ENCODE results near the gene ZDHHC7. TPM values are rescaled to one million over a fixed set of nuclear protein-coding genes. Genes with fewer than 3 reads are reported as not detected.

The ZDHHC7 gene
- total RNA-seq, 1 experiment from 2014 or later = 39.9 TPM

GRCh38 chr16:85037050-85037410 is 25.7 kb upstream of the ZDHHC7 start (continued):
- no peak for TF ChIP-seq MAX (IDR thresholded peaks at IDR 0.05)

GRCh38 chr16:85036236-85037049 is 25.1 kb upstream of the ZDHHC7 start:
- ATAC-seq (peak; percentile 39), DNase-seq (ENCODE audit: low read depth, low spot score) (no peak)
- H3K9me3 ChIP-seq (ENCODE audit: control insufficient read depth in 1 of 2, insufficient read depth in 1 of 2, low read depth in 1 of 2, low read length in 2 of 2) = no peaks in the 10 kb centered on the region
- peak overlapping the region; percentile 28 for H2AFZ ChIP-seq (ENCODE audit: low read depth, low read length, poor library complexity, severe bottlenecking)
- no peaks in the 10 kb centered on the region for H4K20me1 ChIP-seq (ENCODE audit: insufficient read depth)
- peak overlapping the region; percentile 36 for H3K9ac ChIP-seq (ENCODE audit: low read length)
- H3K9me2 ChIP-seq (ENCODE audit: insufficient read depth) = no peaks in the 10 kb centered on the region
- H3K4me1 ChIP-seq (ENCODE audit: control insufficient read depth in 1 of 2, insufficient read depth in 2 of 2, low read length in 2 of 2) = peaks cover 14 to 20% of the 10 kb centered on the region in 2 experiments
- ChIA-PET CTCF (interaction anchor here (0.7 to 1.4 kb wide), 6 partner anchors 8 to 79 kb away, joined by 3 to 5 read pairs (median 4); partner anchors contain the start of gene KIAA0513), POLR2A (interaction anchor here (0.6 to 1.5 kb wide), 3 partner anchors 8 to 10 kb away, joined by 3 to 10 read pairs (median 4); partner anchors contain the start of gene KIAA0513), RAD21 (ENCODE audit: low non-redundant PET in 1 of 2, low total read pairs in 2 of 2, uncharacterized antibody in 2 of 2, unreplicated experiment in 2 of 2) (no interaction called here)
- intact Hi-C loops (cut with micrococcal nuclease) = no loop called here
- H3K4me2 ChIP-seq (ENCODE audit: low read length) = peak overlapping the region; percentile 70
- no peaks in the 10 kb centered on the region; the same call in 1 of the 2 replicates for H3K27me3 ChIP-seq (ENCODE audit: insufficient read depth, low read length)
- no TSS peak for BruUV-seq (replicated peaks)
- H3K36me3 ChIP-seq (ENCODE audit: control insufficient read depth in 1 of 2, insufficient read depth in 2 of 2, low read length in 2 of 2) = no peaks in the 10 kb centered on the region
- H3K79me2 ChIP-seq (ENCODE audit: insufficient read depth, low read length) = no peaks in the 10 kb centered on the region
- H3K4me3 ChIP-seq (replicated peaks in 1 of 2; ENCODE audit: low read depth in 1 of 2, low read length in 2 of 2) = peak overlapping the region in 1 of 2 experiments; percentile 32; a peak in 2 of 4 replicates
- peak overlapping the region; percentile 49 for H3K27ac ChIP-seq (ENCODE audit: low read depth, low read length)
- TF ChIP-seq MAX (IDR thresholded peaks at IDR 0.05) = no peak
- no peak for TF ChIP-seq EGR1 (IDR thresholded peaks at IDR 0.05; ENCODE audit: low read depth)
- TF ChIP-seq YY1 (IDR thresholded peaks at IDR 0.05; ENCODE audit: extremely low read depth, insufficient replicate concordance, low read depth, low read length) = no peak
- TF ChIP-seq SIN3A (IDR thresholded peaks at IDR 0.05; ENCODE audit: low read depth) = no peak
- TF ChIP-seq ZNF274 (IDR thresholded peaks at IDR 0.05; ENCODE audit: low read depth, low read length) = no peak
- TF ChIP-seq SP1 (IDR thresholded peaks at IDR 0.05; ENCODE audit: low read depth) = no peak
- no peak for TF ChIP-seq POLR2AphosphoS5 (IDR thresholded peaks at IDR 0.05; ENCODE audit: low read depth, low read length)
- no peak for TF ChIP-seq CEBPB (IDR thresholded peaks at IDR 0.05; ENCODE audit: low read depth)
- no peak for TF ChIP-seq JUND (IDR thresholded peaks at IDR 0.05)
- TF ChIP-seq TCF7L2 (IDR thresholded peaks at IDR 0.05; ENCODE audit: borderline replicate concordance, extremely low read depth, insufficient read depth, insufficient read length) = no peak
- TF ChIP-seq RAD21 (IDR thresholded peaks at IDR 0.05; ENCODE audit: low read depth) = no peak
- no peak for TF ChIP-seq ELF1 (IDR thresholded peaks at IDR 0.05; ENCODE audit: borderline replicate concordance, low read depth)
- no peak for TF ChIP-seq EZH2phosphoT487 (IDR thresholded peaks at IDR 0.05; ENCODE audit: borderline replicate concordance)
- TF ChIP-seq POLR2A (IDR thresholded peaks at IDR 0.05; ENCODE audit: borderline replicate concordance, extremely low read depth, insufficient read depth, insufficient read length) = no peak
- TF ChIP-seq ATF3 (IDR thresholded peaks at IDR 0.05) = no peak
- no peak for TF ChIP-seq CBX3 (IDR thresholded peaks at IDR 0.05; ENCODE audit: low read depth)
- TF ChIP-seq ZFX (IDR thresholded peaks at IDR 0.05) = no peak
- TF ChIP-seq REST (IDR thresholded peaks at IDR 0.05; ENCODE audit: low read depth) = no peak
- no peak for TF ChIP-seq ZBTB33 (IDR thresholded peaks at IDR 0.05; ENCODE audit: extremely low read depth, insufficient replicate concordance, low read length)
